ENCODE measurements around the gene CCDC134. TPM values are rescaled to one million over a fixed set of nuclear protein-coding genes. Genes with fewer than 3 reads are reported as not detected.

CCDC134 gene
- total and polyA plus RNA-seq, 9 of the 15 experiments (the other 6 are each of a cell fraction or from before 2014, with no cell fraction given): 0.56 to 11.9 (median 5.3) TPM

DNA sequence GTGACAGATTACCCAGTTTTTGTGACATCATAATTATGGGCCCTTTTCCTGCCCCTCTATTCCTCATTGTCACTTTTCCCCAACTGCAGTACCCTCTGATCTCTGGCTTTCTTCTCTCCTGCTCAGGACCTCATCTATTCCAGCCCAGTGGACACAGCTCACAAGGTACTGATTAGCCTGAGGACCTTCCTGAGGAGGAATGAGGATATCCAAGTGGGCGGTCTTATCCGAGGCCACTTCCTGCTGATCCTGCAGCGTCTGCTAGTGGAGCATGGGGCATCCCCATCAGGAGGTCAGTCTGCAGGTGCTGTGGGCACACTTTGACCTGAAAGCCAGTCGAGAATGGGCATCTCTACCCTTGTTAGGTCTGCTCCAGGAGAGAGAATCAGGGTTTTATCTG, 24.5 kb upstream of the CCDC134 start (continued):
- TF ChIP-seq, protein P1, sequence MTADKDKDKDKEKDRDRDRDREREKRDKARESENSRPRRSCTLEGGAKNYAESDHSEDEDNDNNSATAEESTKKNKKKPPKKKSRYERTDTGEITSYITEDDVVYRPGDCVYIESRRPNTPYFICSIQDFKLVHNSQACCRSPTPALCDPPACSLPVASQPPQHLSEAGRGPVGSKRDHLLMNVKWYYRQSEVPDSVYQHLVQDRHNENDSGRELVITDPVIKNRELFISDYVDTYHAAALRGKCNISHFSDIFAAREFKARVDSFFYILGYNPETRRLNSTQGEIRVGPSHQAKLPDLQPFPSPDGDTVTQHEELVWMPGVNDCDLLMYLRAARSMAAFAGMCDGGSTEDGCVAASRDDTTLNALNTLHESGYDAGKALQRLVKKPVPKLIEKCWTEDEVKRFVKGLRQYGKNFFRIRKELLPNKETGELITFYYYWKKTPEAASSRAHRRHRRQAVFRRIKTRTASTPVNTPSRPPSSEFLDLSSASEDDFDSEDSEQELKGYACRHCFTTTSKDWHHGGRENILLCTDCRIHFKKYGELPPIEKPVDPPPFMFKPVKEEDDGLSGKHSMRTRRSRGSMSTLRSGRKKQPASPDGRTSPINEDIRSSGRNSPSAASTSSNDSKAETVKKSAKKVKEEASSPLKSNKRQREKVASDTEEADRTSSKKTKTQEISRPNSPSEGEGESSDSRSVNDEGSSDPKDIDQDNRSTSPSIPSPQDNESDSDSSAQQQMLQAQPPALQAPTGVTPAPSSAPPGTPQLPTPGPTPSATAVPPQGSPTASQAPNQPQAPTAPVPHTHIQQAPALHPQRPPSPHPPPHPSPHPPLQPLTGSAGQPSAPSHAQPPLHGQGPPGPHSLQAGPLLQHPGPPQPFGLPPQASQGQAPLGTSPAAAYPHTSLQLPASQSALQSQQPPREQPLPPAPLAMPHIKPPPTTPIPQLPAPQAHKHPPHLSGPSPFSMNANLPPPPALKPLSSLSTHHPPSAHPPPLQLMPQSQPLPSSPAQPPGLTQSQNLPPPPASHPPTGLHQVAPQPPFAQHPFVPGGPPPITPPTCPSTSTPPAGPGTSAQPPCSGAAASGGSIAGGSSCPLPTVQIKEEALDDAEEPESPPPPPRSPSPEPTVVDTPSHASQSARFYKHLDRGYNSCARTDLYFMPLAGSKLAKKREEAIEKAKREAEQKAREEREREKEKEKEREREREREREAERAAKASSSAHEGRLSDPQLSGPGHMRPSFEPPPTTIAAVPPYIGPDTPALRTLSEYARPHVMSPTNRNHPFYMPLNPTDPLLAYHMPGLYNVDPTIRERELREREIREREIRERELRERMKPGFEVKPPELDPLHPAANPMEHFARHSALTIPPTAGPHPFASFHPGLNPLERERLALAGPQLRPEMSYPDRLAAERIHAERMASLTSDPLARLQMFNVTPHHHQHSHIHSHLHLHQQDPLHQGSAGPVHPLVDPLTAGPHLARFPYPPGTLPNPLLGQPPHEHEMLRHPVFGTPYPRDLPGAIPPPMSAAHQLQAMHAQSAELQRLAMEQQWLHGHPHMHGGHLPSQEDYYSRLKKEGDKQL (CRISPR knock-in tag; IDR thresholded peaks at IDR 0.05; ENCODE audit: borderline replicate concordance): no peak
- TF ChIP-seq PTBP1 (IDR thresholded peaks at IDR 0.05; ENCODE audit: low read depth, low read length): no peak
- TF ChIP-seq, protein P2, sequence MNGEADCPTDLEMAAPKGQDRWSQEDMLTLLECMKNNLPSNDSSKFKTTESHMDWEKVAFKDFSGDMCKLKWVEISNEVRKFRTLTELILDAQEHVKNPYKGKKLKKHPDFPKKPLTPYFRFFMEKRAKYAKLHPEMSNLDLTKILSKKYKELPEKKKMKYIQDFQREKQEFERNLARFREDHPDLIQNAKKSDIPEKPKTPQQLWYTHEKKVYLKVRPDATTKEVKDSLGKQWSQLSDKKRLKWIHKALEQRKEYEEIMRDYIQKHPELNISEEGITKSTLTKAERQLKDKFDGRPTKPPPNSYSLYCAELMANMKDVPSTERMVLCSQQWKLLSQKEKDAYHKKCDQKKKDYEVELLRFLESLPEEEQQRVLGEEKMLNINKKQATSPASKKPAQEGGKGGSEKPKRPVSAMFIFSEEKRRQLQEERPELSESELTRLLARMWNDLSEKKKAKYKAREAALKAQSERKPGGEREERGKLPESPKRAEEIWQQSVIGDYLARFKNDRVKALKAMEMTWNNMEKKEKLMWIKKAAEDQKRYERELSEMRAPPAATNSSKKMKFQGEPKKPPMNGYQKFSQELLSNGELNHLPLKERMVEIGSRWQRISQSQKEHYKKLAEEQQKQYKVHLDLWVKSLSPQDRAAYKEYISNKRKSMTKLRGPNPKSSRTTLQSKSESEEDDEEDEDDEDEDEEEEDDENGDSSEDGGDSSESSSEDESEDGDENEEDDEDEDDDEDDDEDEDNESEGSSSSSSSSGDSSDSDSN (IDR thresholded peaks at IDR 0.05; ENCODE audit: borderline replicate concordance in 1 of 2, low read depth in 2 of 2, low read length in 2 of 2): no peak
- TF ChIP-seq BRD4 (IDR thresholded peaks at IDR 0.05): no peak
- TF ChIP-seq, protein P3, sequence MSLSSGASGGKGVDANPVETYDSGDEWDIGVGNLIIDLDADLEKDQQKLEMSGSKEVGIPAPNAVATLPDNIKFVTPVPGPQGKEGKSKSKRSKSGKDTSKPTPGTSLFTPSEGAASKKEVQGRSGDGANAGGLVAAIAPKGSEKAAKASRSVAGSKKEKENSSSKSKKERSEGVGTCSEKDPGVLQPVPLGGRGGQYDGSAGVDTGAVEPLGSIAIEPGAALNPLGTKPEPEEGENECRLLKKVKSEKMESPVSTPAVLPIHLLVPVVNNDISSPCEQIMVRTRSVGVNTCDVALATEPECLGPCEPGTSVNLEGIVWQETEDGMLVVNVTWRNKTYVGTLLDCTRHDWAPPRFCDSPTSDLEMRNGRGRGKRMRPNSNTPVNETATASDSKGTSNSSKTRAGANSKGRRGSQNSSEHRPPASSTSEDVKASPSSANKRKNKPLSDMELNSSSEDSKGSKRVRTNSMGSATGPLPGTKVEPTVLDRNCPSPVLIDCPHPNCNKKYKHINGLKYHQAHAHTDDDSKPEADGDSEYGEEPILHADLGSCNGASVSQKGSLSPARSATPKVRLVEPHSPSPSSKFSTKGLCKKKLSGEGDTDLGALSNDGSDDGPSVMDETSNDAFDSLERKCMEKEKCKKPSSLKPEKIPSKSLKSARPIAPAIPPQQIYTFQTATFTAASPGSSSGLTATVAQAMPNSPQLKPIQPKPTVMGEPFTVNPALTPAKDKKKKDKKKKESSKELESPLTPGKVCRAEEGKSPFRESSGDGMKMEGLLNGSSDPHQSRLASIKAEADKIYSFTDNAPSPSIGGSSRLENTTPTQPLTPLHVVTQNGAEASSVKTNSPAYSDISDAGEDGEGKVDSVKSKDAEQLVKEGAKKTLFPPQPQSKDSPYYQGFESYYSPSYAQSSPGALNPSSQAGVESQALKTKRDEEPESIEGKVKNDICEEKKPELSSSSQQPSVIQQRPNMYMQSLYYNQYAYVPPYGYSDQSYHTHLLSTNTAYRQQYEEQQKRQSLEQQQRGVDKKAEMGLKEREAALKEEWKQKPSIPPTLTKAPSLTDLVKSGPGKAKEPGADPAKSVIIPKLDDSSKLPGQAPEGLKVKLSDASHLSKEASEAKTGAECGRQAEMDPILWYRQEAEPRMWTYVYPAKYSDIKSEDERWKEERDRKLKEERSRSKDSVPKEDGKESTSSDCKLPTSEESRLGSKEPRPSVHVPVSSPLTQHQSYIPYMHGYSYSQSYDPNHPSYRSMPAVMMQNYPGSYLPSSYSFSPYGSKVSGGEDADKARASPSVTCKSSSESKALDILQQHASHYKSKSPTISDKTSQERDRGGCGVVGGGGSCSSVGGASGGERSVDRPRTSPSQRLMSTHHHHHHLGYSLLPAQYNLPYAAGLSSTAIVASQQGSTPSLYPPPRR (CRISPR knock-in tag; IDR thresholded peaks at IDR 0.05; ENCODE audit: borderline replicate concordance): no peak
- no peak for TF ChIP-seq SRSF7 (optimal IDR thresholded peaks at IDR 0.05; ENCODE audit: low read depth, low read length)
- no peak for TF ChIP-seq POLR2H (tag; IDR thresholded peaks at IDR 0.05; ENCODE audit: low read depth)
- no peak for TF ChIP-seq CXXC5 (CRISPR knock-in tag; IDR thresholded peaks at IDR 0.05)

Measured in K562 (cell line).